GM21423 (cell line): Measurements from ENCODE around the gene INTS7.
"Not testable (repeated sequence)": the region's sequence is repeated elsewhere in the genome, so short reads cannot be mapped to it uniquely, and the experiment has no call there.

ENCODE experiments used
- ATAC-seq: cut with Tn5 transposase; IDR thresholded peaks from one replicate; pipeline ENCODE4 v1.9.1; 2021; ENCODE audit warnings: mild to moderate bottlenecking, moderate library complexity; ENCODE audit not compliant: unreplicated experiment

INTS7 gene

DNA sequence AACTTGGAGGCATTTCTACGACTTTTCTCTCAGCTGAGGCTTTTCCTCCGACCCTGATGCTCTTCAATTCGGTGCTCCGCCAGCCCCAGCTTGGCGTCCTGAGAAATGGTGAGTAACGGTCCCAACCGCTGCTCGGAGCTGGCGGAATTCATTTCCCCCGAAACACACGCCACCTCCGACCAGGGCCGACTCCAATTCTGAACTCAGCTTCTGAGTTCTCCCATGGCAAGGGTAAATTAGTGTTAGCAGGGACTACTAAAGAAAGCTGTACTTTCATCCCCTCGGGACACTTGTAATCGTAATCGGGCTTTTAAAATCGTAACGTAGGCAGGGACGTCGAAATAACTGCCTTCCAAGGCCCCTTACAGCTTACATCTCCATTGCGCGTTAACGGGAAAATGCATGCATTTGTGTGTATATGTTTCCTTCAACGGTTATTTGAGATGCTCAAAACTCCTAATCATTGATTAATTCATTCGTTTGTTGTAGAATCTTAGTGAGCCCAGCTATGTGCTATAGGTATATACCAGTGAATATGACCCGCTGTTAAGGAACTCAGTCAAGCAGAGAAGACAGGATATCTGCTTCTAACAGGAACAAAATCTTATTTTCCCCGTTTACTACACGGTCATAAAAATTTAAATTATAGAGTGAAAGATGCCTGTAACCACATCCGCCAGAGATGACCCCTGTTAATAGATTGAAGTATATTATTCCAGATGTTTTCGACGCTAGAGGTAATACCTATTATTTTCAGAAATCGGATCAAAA lies 663 bp upstream of the INTS7 start:
- peak; percentile 10 for ATAC-seq

- ATAC-seq = peak; percentile 0
Measured at GRCh38 chr1:212034516-212035122, 738 bp downstream of the INTS7 start.

DNA sequence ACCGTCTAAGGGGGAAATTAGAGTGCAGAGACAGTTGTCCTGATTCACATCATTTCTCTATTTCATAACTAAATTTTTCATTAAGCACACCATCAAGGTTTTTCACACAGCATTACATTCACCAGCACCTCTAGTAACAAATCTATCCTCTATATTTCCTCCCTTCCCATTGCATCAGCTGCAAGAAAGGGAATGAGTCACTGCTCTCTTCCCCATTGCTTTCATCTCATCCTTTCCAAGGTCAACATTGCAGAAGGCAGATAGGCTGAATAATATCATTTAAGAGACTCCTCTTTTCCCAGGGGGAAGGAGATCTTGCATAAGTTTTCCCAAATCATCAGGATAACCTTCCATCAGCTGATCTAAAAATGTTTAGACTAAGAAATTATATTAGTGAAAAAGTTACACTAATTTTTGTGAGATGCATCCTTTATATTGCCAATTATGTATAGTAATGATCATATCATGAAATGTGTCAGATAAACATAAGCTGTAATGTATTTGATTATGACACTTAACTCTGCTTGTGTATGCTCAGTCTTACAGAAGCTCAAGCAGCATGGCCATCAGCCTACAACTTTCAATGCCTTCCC lies 4.3 kb downstream of the INTS7 start:
- no peak for ATAC-seq

- ATAC-seq = not testable (repeated sequence)
Measured at GRCh38 chr1:212027727-212028126, 7.6 kb downstream of the INTS7 start.

DNA sequence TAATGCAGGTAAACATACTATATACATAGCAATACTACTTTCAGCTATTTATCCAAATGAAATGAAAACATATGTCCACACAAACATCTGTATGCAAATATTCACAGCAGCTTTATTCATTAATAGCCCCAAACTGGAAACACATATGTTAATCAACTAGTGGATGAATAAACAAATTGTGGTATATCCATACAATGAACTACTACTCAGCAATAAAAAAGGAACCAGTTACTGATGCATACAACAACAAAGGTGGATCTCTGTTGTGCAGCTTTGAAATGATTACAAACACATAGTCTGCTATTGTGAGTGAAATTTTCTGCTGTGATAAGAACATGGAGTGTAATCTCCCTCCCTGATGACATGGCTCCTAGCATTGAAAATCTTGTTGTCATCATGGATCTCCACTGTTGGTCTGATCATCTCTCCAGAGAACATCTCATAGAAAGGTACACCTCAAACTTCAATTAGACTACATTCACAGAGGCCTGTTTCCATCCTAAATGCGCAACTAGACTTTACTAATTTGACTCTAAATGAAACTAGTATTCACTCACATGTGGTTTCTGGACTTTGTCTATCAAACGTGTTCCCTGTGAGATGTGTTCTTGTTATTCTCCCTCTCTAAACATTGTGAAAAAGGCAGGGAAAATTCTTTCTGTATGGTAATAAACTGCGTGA lies 10.7 kb downstream of the INTS7 start:
- ATAC-seq = no peak

- ATAC-seq = not testable (repeated sequence)
Measured at GRCh38 chr1:212022908-212023307, 12.4 kb downstream of the INTS7 start.

GRCh38 chr1:212021563-212021962 lies 13.8 kb downstream of the INTS7 start:
- ATAC-seq = no peak

DNA sequence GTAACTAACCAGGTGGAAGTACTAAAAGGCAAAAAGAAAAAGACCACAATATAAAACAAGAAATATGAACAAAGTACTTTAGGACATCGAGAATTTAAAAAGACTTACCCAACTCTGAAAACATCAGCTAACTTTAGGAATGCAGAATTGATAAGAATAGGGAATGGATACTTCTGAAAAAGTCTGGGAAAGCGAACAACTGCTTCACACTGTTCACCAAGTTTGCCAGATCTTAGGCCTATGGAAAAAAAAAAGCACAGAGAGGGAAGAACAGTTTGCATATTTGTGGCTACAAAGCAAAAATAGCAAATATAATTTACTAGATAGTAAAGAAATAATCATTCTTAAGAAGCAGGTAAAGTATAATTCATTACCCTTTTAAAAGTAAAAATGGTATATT lies 14.4 kb downstream of the INTS7 start:
- ATAC-seq = no peak

DNA sequence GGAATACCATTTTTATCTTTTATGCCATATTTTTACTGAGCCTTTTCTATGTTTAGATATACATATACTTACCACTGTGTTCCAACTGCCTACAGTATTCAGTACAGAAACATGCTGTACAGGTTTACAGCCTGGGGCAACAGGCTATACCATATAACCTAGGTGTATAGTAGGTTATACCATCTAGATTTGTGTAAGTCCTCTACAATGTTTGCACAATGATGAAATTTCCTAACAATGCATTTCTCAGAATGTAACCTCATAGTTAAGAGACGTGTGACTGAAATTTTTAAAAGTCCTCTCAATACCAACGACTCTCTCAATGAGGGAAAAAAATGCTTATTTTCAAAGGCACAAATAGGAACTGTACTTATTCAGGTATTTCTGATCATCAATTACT lies 21.7 kb downstream of the INTS7 start:
- ATAC-seq = no peak

DNA sequence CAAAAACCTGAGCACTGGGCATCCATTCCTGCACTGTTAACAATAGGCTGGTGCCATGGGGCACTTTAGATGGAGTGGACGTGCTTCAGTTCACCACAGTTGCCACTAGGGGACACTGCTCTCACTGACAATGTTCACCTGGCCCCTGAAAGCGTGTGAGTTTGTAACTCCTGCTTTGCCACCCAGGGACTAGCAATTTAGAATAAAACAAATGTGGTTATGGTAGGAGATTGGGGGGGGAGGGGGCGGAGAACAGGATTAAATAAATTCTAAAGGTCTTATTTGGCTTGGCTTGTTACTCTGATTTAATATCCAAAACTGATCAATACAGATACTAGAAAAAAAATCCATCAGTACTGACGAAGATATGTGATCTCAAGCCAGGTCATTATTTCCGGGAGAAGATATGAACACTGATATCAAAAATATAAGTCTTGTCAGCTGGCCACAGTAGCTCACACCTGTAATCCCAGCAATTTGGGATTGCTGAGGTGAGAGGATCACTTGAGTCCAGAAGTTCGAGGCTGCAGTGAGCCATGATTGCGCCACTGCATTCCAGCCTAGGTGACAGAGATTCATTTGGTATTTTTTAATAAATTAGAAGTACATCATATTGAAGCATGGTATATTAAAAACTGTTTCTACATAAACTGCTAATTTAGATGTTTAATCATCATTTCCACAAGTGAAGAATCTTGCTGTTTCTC lies 23.2 kb downstream of the INTS7 start:
- ATAC-seq = peak; percentile 86

DNA sequence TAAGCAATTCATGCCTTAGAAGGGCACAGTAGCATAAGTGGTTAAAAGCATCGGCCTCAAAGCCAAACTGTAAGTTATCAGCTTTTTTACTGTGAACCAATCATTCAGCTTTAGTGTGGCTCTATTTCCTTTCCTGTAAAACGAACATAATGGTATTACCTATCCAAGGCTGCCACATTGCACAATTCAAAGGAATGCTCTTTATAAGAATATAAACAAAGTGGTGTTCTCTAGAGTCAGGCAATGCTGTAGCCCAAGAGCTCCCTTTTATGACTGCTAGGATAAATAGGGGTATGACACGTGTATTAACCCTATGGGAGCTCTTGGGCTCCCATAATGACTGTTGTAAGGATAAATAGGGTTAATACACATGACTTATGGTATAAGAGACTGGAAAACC lies 25.4 kb downstream of the INTS7 start:
- no peak for ATAC-seq

- no peak for ATAC-seq
Measured at GRCh38 chr1:212009561-212009960, 25.8 kb downstream of the INTS7 start.

GRCh38 chr1:212007886-212008285 lies 27.5 kb downstream of the INTS7 start:
- ATAC-seq = no peak

GRCh38 chr1:212007178-212007577 lies 28.2 kb downstream of the INTS7 start:
- no peak for ATAC-seq

- ATAC-seq = no peak
Measured at GRCh38 chr1:212004895-212005608, 30.3 kb downstream of the INTS7 start.

GRCh38 chr1:212002536-212002935 lies 32.8 kb downstream of the INTS7 start:
- ATAC-seq = no peak

GRCh38 chr1:211997426-211997825 lies 37.9 kb downstream of the INTS7 start:
- ATAC-seq = not testable (repeated sequence)

GRCh38 chr1:211991695-211992094 lies 43.7 kb downstream of the INTS7 start:
- no peak for ATAC-seq

GRCh38 chr1:211986628-211987254 lies 48.6 kb downstream of the INTS7 start:
- no peak for ATAC-seq
